AG04450 (cell line): ENCODE data around the gene CPT1B. TPM values are rescaled to one million over a fixed set of nuclear protein-coding genes. Genes with fewer than 3 reads are reported as not detected.
"Not testable (repeated sequence)": the region's sequence is repeated elsewhere in the genome, so short reads cannot be mapped to it uniquely, and the experiment has no call there.

Source experiments
- CTCF ChIA-PET: fragments of 300-600, 350-600 bp; formaldehyde crosslinking; extraction: SDS; loops from one replicate; lab custom pipeline; 2022; ENCODE audit warnings: antibody characterized with exemption, inconsistent platforms; lab: Charles Lee
- POLR2A ChIA-PET: fragments of 350-600 bp; formaldehyde crosslinking; extraction: SDS; loops from one replicate; lab custom pipeline; 2021; ENCODE audit warnings: antibody characterized with exemption, inconsistent platforms; lab: Yijun Ruan, JAX
- DNase-seq: peaks from one replicate; pipeline ENCODE4 v3.0.0-alpha.2; 2011; ENCODE audit warnings: low read depth, low spot score
- H3K27ac ChIP-seq: one replicate; pipeline ENCODE4 v1.5.1; 2012; ENCODE audit warnings: low read depth, low read length, control low read depth
- H3K27me3 ChIP-seq: one replicate; pipeline ENCODE4 v1.6.0; 2012; ENCODE audit warnings: low read length; ENCODE audit not compliant: control insufficient read depth, insufficient read depth
- H3K4me3 ChIP-seq: 2 replicates; pipeline ENCODE4 v1.5.1; 2011; ENCODE audit warnings: mild to moderate bottlenecking, low read depth, low read length, control low read depth
- H3K9me3 ChIP-seq: 2 replicates; pipeline ENCODE4 v1.5.1; 2012; ENCODE audit warnings: low read length; ENCODE audit not compliant: control insufficient read depth, insufficient read depth
- polyA plus RNA-seq: library from polyadenylated mRNA; depleted of rRNA; stranded (reverse); fragments of >200 nt; gene quantifications from 2 replicates; pipeline ENCODE4 v1.2.3, GENCODE V29; 2011
- TF ChIP-seq, protein P1 (sequence below): IDR thresholded peaks from 2 replicates; pipeline ENCODE4 v1.5.1; 2011; ENCODE audit warnings: low read depth, low read length, control low read depth, inconsistent platforms

The CPT1B gene
- polyA plus RNA-seq, 1 experiment = 0.99 TPM

DNA sequence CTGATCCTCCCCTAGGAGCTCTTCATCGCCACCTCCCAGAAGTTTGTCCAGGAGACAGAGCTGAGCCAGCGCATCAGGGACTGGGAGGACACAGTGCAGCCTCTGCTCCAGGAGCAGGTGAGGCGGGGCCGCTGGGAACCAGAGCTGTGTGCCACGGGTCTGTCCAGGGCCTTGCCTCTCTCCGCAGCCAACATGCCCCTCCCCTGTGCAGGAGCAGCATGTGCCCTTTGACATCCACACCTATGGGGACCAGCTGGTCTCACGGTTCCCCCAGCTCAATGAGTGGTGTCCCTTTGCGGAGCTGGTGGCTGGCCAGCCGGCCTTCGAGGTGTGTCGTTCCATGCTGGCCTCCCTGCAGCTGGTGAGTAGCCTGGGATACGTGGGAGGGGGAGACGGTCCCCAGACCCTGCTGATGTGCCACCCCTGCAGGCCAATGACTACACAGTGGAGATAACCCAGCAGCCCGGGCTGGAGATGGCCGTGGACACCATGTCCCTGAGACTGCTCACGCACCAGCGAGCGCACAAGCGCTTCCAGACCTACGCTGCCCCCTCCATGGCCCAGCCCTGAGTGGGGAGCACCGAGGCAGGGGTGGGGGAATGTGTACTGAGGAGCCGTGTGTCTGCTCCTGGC lies 55.3 kb downstream of the CPT1B start:
- POLR2A ChIA-PET = no interaction called here
- no peak overlapping the region for H3K27ac ChIP-seq
- H3K9me3 ChIP-seq = no peaks in the 10 kb centered on the region; the same call in 1 of the 2 replicates
- CTCF ChIA-PET = no interaction called here
- no peak for DNase-seq
- no peaks in the 10 kb centered on the region for H3K27me3 ChIP-seq
- TF ChIP-seq, protein P1, sequence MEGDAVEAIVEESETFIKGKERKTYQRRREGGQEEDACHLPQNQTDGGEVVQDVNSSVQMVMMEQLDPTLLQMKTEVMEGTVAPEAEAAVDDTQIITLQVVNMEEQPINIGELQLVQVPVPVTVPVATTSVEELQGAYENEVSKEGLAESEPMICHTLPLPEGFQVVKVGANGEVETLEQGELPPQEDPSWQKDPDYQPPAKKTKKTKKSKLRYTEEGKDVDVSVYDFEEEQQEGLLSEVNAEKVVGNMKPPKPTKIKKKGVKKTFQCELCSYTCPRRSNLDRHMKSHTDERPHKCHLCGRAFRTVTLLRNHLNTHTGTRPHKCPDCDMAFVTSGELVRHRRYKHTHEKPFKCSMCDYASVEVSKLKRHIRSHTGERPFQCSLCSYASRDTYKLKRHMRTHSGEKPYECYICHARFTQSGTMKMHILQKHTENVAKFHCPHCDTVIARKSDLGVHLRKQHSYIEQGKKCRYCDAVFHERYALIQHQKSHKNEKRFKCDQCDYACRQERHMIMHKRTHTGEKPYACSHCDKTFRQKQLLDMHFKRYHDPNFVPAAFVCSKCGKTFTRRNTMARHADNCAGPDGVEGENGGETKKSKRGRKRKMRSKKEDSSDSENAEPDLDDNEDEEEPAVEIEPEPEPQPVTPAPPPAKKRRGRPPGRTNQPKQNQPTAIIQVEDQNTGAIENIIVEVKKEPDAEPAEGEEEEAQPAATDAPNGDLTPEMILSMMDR = no peak
- no peak overlapping the region for H3K4me3 ChIP-seq

DNA sequence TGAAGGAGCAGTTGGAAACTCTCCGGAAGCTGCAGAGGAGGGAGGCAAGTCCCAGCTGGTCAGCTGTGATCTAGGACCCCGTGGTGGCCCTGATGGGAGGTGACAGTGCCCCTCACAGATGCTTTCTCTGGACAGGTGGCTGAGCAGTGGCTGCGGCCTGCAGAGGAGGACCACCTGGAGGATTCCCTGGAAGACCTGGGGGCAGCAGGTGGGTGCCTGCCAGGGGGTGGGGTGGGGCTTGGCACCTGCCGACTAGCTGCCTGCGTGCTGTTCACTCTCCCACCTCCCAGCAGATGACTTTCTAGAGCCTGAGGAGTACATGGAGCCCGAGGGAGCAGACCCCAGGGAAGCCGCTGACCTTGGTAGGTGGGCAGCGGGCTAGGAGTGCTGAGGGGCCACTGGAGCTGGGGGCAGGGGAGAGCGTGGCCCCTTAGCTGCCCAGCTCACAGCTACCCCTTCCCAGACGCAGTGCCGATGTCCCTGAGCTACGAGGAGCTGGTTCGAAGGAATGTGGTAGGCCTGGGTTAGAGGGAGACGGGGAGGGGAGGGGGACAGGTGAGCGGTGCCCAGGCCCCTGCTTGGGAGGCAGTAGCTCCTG lies 55.9 kb downstream of the CPT1B start:
- Histone ChIP-seq H3K4me3 (no peak overlapping the region), H3K27me3 (no peaks in the 10 kb centered on the region), H3K27ac (no peak overlapping the region), H3K9me3 (no peaks in the 10 kb centered on the region; the same call in 1 of the 2 replicates)
- DNase-seq = no peak
- TF ChIP-seq, protein P1 = no peak
- POLR2A ChIA-PET = no interaction called here
- CTCF ChIA-PET = no interaction called here

DNA sequence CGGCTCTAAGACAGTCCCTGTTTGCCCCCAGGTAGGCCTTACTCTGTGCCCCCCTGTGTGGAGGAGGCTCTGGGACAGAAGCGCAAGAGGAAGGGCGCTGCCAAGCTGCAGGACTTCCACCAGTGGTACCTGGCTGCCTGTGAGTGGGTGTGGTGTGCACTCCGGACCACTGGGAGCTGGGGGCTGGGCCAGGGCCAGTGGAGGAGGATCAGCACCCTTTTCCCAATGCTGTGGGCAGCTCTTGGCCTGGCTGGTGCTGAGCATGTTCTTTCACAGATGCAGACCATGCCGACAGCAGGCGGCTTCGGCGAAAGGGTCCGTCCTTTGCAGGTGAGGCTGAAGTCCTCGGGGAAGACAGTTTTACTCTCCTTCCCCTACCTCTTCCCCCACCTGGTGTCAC lies 56.5 kb downstream of the CPT1B start:
- TF ChIP-seq, protein P1 = no peak
- no peak overlapping the region for H3K27ac ChIP-seq
- no peaks in the 10 kb centered on the region; the same call in 1 of the 2 replicates for H3K9me3 ChIP-seq
- no peak overlapping the region for H3K4me3 ChIP-seq
- DNase-seq = no peak
- ChIA-PET CTCF (no interaction called here), POLR2A (no interaction called here)
- H3K27me3 ChIP-seq = no peaks in the 10 kb centered on the region

DNA sequence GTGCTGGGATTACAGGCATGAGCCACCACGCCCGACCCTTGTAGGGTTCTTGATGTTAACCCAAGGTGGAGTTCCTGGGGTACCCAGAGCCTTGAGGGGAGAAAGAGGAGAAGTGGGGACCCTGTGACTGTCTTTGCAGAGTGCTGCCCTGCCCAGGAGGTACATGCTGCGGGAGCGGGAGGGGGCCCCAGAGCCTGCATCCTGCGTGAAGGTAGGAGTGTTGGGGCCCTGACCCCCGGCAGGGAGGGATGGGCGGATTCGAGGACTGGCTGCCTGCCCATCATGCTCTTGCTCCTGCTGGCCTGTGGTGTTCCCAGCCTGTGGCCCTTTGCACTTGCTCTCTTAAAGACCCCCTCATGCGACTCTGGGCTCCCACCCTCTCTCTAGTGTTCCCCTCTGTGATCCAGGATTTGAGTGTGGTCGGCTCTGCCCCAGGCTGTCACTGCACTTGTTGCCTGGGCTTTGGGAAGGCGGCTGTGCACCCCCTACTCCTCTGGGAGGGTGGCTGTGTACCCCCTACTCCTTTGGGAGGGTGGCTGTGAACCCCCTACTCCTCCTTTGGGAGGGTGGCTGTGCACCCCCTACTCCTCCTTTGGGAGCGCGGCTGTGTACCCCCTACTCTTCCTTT lies 57.3 kb downstream of the CPT1B start:
- no peak overlapping the region for H3K4me3 ChIP-seq
- no peaks in the 10 kb centered on the region; the same call in 1 of the 2 replicates for H3K9me3 ChIP-seq
- CTCF ChIA-PET = no interaction called here
- TF ChIP-seq, protein P1 = no peak
- H3K27ac ChIP-seq = no peak overlapping the region
- POLR2A ChIA-PET = no interaction called here
- no peak for DNase-seq
- no peaks in the 10 kb centered on the region for H3K27me3 ChIP-seq

DNA sequence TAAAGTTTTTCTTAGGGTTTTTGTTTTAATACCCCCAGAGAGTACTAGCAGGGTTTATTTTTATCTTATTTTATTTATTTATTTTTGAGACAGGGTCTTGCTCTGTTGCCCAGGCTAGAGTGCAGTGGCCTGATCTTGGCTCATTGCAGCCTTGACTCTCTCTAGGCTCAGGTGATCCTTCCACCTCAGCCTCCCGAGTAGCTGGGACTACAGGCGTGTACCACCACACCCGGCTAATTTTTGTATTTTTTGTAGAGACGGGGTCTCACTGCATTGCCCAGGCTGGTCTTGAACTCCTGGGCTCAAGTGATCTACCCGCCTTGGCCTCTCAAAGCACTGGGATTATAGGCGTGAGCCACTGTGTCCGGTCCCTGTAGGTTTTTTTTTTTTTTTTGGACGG lies 58.0 kb downstream of the CPT1B start:
- H3K4me3 ChIP-seq, DNase-seq, CTCF ChIA-PET: not testable (repeated sequence)

More for the DNA sequence above, 58.0 kb downstream of the CPT1B start:
- H3K27ac ChIP-seq, POLR2A ChIA-PET, H3K27me3 ChIP-seq, H3K9me3 ChIP-seq: not testable (repeated sequence)
